Nephron (organoid): Measurements from ENCODE around the gene CTXN1.
A peak's percentile ranks its signal among the peaks of the same experiment; 100 is the strongest.

Source experiments
- H3K27ac Mint-ChIP-seq, 3 experiments: 2 replicates each; pipeline ENCODE4 v1.8.0; 2020; ENCODE audit warnings: mixed read lengths in 3 of 3, mild to moderate bottlenecking in 2 of 3, moderate library complexity in 1 of 3
- H3K27me3 Mint-ChIP-seq: 2 replicates; pipeline ENCODE4 v1.8.0; 2021; ENCODE audit warnings: low read depth, mild to moderate bottlenecking, moderate library complexity, mixed read lengths
- H3K36me3 Mint-ChIP-seq: 2 replicates; pipeline ENCODE4 v1.8.0; 2020; ENCODE audit warnings: low read depth, mixed read lengths
- H3K4me1 Mint-ChIP-seq: 2 replicates; pipeline ENCODE4 v1.8.0; 2020; ENCODE audit warnings: mixed read lengths
- H3K4me3 Mint-ChIP-seq, 3 experiments: 2 replicates each; pipeline ENCODE4 v1.8.0; 2020; ENCODE audit warnings: mild to moderate bottlenecking in 3 of 3, mixed read lengths in 3 of 3, moderate library complexity in 2 of 3
- H3K9me3 Mint-ChIP-seq: 2 replicates; pipeline ENCODE4 v1.8.0; 2020; ENCODE audit warnings: mixed read lengths
- TF ChIP-seq, protein P1 (sequence below), 3 experiments: fragments of 200-600 bp; sonication (generic); IDR thresholded peaks; one replicate each; pipeline ENCODE4 v1.5.0; 2021; ENCODE audit warnings: antibody characterized with exemption in 3 of 3; ENCODE audit not compliant: unreplicated experiment in 3 of 3

Gene CTXN1

DNA sequence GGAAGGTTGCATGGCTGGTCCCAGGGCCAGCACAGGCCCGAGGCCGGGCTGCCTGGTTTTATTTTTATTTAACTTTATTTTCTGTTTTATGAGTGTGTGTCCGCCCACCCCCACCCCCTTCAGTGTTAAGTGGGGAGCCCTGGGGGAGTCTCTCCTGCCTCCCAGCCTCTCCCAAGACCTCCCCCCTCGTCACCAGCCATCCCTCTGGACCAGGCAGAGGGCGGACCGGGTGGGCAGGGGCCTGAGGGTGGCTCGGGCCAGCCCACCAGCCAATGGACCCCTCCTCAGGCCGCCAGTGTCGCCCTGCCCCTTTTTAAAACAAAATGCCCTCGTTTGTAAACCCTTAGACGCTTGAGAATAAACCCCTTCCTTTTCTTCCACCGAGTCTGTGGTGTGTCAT lies 11.8 kb downstream of the CTXN1 start:
- TF ChIP-seq, protein P1, sequence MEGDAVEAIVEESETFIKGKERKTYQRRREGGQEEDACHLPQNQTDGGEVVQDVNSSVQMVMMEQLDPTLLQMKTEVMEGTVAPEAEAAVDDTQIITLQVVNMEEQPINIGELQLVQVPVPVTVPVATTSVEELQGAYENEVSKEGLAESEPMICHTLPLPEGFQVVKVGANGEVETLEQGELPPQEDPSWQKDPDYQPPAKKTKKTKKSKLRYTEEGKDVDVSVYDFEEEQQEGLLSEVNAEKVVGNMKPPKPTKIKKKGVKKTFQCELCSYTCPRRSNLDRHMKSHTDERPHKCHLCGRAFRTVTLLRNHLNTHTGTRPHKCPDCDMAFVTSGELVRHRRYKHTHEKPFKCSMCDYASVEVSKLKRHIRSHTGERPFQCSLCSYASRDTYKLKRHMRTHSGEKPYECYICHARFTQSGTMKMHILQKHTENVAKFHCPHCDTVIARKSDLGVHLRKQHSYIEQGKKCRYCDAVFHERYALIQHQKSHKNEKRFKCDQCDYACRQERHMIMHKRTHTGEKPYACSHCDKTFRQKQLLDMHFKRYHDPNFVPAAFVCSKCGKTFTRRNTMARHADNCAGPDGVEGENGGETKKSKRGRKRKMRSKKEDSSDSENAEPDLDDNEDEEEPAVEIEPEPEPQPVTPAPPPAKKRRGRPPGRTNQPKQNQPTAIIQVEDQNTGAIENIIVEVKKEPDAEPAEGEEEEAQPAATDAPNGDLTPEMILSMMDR (IDR thresholded peaks at IDR 0.05; ENCODE audit: unreplicated experiment in 3 of 3): no peak
- H3K4me1 Mint-ChIP-seq: peaks cover 4% of the 10 kb centered on the region
- no peak overlapping the region for H3K27ac Mint-ChIP-seq
- H3K4me3 Mint-ChIP-seq: no peak overlapping the region
- H3K36me3 Mint-ChIP-seq: peaks cover 13% of the 10 kb centered on the region
- no peaks in the 10 kb centered on the region for H3K9me3 Mint-ChIP-seq
- peaks cover 46% of the 10 kb centered on the region for H3K27me3 Mint-ChIP-seq

DNA sequence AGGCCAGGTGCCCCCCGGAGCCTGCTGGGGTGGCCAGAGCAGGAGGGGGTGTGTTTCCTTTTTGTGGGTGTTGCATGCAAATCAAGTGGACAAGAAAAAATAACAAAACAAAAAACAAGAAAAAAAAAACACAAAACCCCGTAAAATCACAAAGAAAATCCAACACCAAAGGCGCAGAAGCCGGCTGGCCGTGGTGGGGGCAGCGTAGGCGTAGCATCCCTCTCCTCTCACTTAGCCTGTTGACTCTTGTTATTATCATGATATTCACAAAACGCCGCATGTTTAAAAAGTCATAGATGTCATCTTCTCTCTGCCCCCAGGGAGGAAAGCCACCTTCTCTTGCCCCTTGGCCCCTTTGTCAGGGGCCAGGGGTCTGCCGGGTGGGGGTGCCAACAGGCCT lies 12.3 kb downstream of the CTXN1 start:
- Mint-ChIP-seq H3K9me3 (no peaks in the 10 kb centered on the region), H3K4me3 (no peak overlapping the region), H3K36me3 (peaks cover 13% of the 10 kb centered on the region), H3K27ac (no peak overlapping the region), H3K27me3 (peaks cover 45% of the 10 kb centered on the region), H3K4me1 (peaks cover 4% of the 10 kb centered on the region)
- TF ChIP-seq, protein P1 (IDR thresholded peaks at IDR 0.05; ENCODE audit: unreplicated experiment in 3 of 3): no peak

DNA sequence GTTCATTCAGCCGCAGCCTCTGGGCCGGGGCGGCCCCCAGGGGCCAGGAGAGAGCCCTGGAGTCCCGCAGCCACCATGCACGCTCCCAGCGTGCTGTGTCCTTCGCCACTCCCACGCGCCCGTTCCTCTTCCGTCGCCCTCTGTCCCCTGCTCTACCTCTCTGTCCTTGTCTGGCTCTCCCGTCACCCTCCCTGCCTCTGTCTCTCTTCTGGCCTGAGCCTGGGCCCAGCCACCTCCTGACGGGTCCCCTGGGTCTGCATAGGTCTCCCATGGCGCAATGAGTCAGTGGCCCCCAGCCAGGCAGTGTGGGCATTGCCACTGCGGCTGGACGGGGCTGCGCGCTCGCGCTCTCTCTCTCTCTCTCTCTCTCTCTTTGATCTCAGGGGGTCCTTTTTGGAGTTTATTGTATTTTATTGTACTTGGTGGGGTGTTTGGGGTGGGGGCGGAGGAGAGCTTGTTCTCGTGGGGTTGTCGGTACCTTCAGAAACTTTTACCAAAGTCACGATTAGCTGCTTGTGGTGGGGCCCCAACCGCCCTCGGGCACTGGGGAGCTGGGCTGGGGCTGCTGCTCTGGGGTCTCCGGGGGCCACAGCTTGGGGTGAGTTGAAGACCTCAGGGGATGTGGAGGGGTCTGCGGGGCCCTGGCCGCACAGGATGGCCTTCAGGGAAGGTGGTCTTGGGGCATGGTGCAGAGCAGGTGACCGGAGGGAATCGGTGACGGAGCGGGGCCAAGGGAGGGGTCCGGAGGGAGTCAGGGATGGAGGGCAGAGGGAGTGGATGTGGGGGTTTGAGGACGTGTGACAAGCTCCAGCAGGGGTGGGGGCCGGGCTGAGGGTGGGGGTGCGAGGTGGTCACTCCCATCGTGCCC lies 13.0 kb downstream of the CTXN1 start:
- TF ChIP-seq, protein P1 (IDR thresholded peaks at IDR 0.05; ENCODE audit: unreplicated experiment in 3 of 3): no peak
- Mint-ChIP-seq H3K36me3 (peaks cover 13% of the 10 kb centered on the region), H3K4me3 (peak overlapping the region in 1 of 3 experiments; percentile 7), H3K27me3 (peaks cover 38% of the 10 kb centered on the region), H3K9me3 (no peaks in the 10 kb centered on the region), H3K4me1 (peaks cover 4% of the 10 kb centered on the region), H3K27ac (no peak overlapping the region)

DNA sequence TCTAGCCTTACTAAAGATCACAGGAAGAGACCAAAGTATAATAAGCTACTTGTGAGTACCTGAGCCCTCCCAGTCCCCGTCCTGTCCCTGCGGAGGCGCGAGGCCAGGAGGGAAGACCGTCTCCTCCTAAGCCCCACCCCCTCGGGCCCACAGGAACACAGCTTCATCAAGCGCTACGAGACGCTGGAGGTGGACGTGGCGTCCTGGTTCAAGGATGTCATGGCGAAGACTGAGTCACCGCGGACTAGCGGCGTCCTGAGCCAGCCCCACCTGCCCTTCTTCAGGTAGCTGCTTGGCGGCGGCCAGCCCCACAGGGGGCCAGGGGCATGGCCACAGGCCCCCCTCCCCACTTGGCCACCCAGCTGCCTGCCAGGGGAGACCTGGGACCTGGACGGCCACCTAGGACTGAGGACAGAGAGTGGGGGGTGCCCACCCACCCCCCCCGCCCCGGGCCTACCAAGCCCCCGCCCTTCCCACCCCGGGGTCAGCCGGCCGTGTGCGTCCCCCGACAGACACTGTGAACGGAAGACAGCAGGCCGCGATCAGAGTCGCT lies 13.7 kb downstream of the CTXN1 start:
- H3K27me3 Mint-ChIP-seq: peaks cover 34% of the 10 kb centered on the region
- H3K36me3 Mint-ChIP-seq: peaks cover 13% of the 10 kb centered on the region
- no peaks in the 10 kb centered on the region for H3K9me3 Mint-ChIP-seq
- peaks cover 4% of the 10 kb centered on the region for H3K4me1 Mint-ChIP-seq
- H3K27ac Mint-ChIP-seq: no peak overlapping the region
- TF ChIP-seq, protein P1 (IDR thresholded peaks at IDR 0.05; ENCODE audit: unreplicated experiment in 3 of 3): no peak
- H3K4me3 Mint-ChIP-seq: no peak overlapping the region

DNA sequence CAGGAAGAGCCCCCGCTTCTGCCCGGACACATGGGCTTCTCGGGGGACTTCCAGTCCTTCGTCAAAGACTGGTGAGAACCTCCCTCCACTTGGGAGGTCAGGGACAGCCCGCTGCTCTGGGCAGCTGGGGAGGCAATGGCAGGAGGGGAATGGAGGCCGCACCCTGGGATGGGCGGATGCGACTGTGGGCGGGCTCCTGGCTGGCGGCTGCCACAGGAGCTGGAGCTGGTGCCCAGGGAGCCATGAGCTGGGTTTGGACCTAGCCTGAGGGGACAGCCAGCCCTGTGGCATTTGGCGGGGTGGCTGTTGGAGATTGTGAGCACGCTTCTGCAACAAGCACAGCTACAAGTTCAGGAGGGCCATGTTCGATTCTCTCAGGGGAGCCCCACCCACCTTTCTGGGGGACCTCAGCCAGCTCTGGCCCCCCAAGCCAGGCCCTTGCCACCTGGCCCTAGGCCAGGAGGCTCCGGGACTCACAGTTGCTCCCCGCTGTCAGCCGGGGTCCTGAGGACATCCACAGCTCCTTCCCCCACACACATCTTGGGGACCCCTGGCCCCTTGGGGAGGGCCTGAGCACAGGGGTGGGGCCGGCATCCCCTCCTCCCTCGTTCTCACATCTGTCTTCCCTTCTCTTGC lies 14.3 kb downstream of the CTXN1 start:
- Mint-ChIP-seq H3K27me3 (peaks cover 28% of the 10 kb centered on the region), H3K9me3 (no peaks in the 10 kb centered on the region), H3K36me3 (peaks cover 13% of the 10 kb centered on the region), H3K27ac (no peak overlapping the region), H3K4me1 (no peaks in the 10 kb centered on the region), H3K4me3 (no peak overlapping the region)
- TF ChIP-seq, protein P1 (IDR thresholded peaks at IDR 0.05; ENCODE audit: unreplicated experiment in 3 of 3): no peak
